ENCODE data around the gene MAN1C1.

MAN1C1 gene

DNA sequence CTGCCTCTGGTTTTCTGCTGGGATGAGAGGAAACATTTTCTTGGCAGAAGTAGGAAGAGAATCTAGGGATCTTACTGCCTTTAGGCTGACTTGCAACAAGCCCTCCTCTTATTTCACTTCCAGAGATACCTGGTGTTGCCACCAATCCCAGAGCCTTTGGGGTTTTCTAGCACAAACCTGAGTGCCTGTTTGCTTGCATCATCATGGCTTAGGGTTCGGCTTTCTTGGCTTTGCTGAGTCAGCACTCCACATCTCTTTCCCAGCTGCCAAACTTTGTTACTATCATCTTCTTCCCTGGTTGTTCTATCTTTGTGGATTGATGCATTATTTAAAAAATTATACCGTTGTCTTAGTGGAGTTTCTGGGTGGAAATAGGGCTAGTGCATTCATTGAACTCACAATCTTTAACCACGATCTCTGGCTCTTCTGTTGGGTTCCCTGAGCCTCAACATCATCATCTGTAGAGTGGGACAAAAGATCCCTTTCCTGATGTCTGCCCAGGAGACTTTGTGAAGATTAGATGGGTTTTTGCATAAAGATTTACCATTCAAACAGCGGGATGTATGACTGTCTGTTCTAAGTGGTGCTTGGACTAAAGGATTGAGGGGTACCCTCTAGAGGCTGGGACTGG is 106.8 kb downstream of the MAN1C1 start:
- TF ChIP-seq, protein P1, sequence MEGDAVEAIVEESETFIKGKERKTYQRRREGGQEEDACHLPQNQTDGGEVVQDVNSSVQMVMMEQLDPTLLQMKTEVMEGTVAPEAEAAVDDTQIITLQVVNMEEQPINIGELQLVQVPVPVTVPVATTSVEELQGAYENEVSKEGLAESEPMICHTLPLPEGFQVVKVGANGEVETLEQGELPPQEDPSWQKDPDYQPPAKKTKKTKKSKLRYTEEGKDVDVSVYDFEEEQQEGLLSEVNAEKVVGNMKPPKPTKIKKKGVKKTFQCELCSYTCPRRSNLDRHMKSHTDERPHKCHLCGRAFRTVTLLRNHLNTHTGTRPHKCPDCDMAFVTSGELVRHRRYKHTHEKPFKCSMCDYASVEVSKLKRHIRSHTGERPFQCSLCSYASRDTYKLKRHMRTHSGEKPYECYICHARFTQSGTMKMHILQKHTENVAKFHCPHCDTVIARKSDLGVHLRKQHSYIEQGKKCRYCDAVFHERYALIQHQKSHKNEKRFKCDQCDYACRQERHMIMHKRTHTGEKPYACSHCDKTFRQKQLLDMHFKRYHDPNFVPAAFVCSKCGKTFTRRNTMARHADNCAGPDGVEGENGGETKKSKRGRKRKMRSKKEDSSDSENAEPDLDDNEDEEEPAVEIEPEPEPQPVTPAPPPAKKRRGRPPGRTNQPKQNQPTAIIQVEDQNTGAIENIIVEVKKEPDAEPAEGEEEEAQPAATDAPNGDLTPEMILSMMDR (conservative IDR thresholded peaks at IDR 0.05; ENCODE audit: low read depth, low read length) = no peak
- Histone ChIP-seq H3K4me2 (no peak overlapping the region), H3K9ac (no peak overlapping the region), H2AFZ (ENCODE audit: low read depth) (no peak overlapping the region), H3K4me1 (ENCODE audit: low read depth, poor library complexity, severe bottlenecking) (peaks cover 15% of the 10 kb centered on the region), H4K20me1 (ENCODE audit: insufficient read depth) (no peaks in the 10 kb centered on the region; the same call in 1 of the 2 replicates), H3K79me2 (ENCODE audit: insufficient read depth, low read depth) (peaks cover 3% of the 10 kb centered on the region; the same call in 1 of the 2 replicates), H3K36me3 (ENCODE audit: insufficient read depth) (no peaks in the 10 kb centered on the region), H3K4me3 (IDR thresholded peaks at IDR 0.05; ENCODE audit: insufficient read depth, low read depth, low read length) (no peak overlapping the region), H3K27me3 (ENCODE audit: insufficient read depth, low read depth) (no peaks in the 10 kb centered on the region), H3K27ac (no peak overlapping the region)

DNA sequence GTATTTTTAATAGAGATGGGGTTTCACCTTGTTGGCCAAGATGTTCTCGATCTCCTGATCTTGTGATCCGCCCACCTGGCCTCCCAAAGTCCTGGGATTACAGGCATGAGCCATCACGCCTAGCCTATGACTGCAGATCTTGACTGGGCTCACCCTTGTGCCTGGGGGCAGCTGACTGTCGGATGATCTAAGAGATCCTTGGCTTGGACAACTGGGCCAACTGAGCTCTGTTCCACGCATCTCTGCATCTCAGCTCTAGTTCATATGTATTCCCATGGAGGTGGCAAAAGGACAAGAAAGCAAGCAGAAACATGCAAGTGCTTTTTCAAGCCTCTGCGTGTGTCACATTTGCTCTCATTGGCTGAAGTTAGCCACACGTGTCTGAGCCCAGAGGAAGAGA is 107.6 kb downstream of the MAN1C1 start:
- Histone ChIP-seq H3K4me2 (no peak overlapping the region), H3K79me2 (ENCODE audit: insufficient read depth, low read depth) (peaks cover 3% of the 10 kb centered on the region; the same call in 1 of the 2 replicates), H3K4me3 (IDR thresholded peaks at IDR 0.05; ENCODE audit: insufficient read depth, low read depth, low read length) (no peak overlapping the region), H4K20me1 (ENCODE audit: insufficient read depth) (no peaks in the 10 kb centered on the region; the same call in 1 of the 2 replicates), H3K9ac (no peak overlapping the region), H3K4me1 (ENCODE audit: low read depth, poor library complexity, severe bottlenecking) (peaks cover 23% of the 10 kb centered on the region), H3K27me3 (ENCODE audit: insufficient read depth, low read depth) (no peaks in the 10 kb centered on the region), H2AFZ (ENCODE audit: low read depth) (no peak overlapping the region), H3K36me3 (ENCODE audit: insufficient read depth) (no peaks in the 10 kb centered on the region), H3K27ac (no peak overlapping the region)
- TF ChIP-seq, protein P1 (conservative IDR thresholded peaks at IDR 0.05; ENCODE audit: low read depth, low read length) = no peak

DNA sequence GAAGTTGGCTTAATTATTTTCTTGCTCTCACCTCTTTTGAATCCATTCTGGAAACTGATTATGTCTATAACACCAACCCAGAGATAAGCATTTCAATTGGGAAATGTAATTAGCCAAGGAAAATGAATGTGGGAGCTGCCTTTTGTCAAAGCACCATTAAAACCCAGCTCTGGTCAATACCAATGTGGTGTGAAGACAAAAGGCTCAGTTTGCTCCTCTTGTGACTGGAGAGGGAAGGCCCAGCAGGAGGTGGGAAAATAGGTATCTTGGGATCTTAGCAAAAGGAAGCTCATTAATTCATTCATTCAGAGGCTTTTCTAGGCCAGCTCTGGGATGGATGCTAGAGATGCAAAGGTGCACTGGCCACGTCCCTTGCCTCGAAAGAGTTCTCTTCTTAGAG is 108.4 kb downstream of the MAN1C1 start:
- H4K20me1 ChIP-seq (ENCODE audit: insufficient read depth) = no peaks in the 10 kb centered on the region; the same call in 1 of the 2 replicates
- no peak overlapping the region for H3K27ac ChIP-seq
- peaks cover 3% of the 10 kb centered on the region; the same call in 1 of the 2 replicates for H3K79me2 ChIP-seq (ENCODE audit: insufficient read depth, low read depth)
- H3K27me3 ChIP-seq (ENCODE audit: insufficient read depth, low read depth) = no peaks in the 10 kb centered on the region
- TF ChIP-seq, protein P1 (conservative IDR thresholded peaks at IDR 0.05; ENCODE audit: low read depth, low read length) = no peak
- no peak overlapping the region for H2AFZ ChIP-seq (ENCODE audit: low read depth)
- peaks cover 31% of the 10 kb centered on the region for H3K4me1 ChIP-seq (ENCODE audit: low read depth, poor library complexity, severe bottlenecking)
- no peak overlapping the region for H3K9ac ChIP-seq
- no peak overlapping the region for H3K4me2 ChIP-seq
- H3K4me3 ChIP-seq (IDR thresholded peaks at IDR 0.05; ENCODE audit: insufficient read depth, low read depth, low read length) = no peak overlapping the region
- no peaks in the 10 kb centered on the region for H3K36me3 ChIP-seq (ENCODE audit: insufficient read depth)

DNA sequence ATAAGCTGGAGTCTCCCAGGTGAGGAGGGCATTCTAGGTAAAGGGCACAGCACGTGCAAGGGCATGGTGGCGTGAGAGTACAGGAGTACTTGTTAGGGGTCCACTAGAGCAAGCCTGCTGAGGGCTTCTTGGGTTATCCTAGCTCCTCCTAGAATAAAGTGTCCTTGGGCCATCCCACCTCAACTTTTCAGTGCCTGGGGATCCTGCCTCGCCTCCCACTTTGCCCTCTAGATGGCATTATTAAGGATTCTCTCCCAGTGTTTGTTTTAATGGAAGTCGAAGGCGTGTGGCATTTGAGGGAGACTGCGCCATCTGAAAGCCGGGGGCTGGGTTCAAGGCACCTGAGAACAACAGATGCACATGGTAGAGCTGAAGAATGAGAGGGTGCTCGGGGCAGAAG is 108.9 kb downstream of the MAN1C1 start:
- peaks cover 36% of the 10 kb centered on the region for H3K4me1 ChIP-seq (ENCODE audit: low read depth, poor library complexity, severe bottlenecking)
- no peak overlapping the region for H3K9ac ChIP-seq
- H3K4me3 ChIP-seq (IDR thresholded peaks at IDR 0.05; ENCODE audit: insufficient read depth, low read depth, low read length) = no peak overlapping the region
- H3K27ac ChIP-seq = no peak overlapping the region
- no peaks in the 10 kb centered on the region for H3K36me3 ChIP-seq (ENCODE audit: insufficient read depth)
- H3K79me2 ChIP-seq (ENCODE audit: insufficient read depth, low read depth) = peaks cover 3% of the 10 kb centered on the region; the same call in 1 of the 2 replicates
- H3K27me3 ChIP-seq (ENCODE audit: insufficient read depth, low read depth) = no peaks in the 10 kb centered on the region
- TF ChIP-seq, protein P1 (conservative IDR thresholded peaks at IDR 0.05; ENCODE audit: low read depth, low read length) = no peak
- H4K20me1 ChIP-seq (ENCODE audit: insufficient read depth) = no peaks in the 10 kb centered on the region
- no peak overlapping the region for H2AFZ ChIP-seq (ENCODE audit: low read depth)
- no peak overlapping the region for H3K4me2 ChIP-seq
